Measurements from ENCODE around the gene CASZ1.

CASZ1 gene

GRCh38 chr1:10824821-10825540 is 28.5 kb upstream of the CASZ1 start:
- ChIA-PET POLR2A (no interaction called here), CTCF (interaction anchor here (1.0 to 1.6 kb wide), 3 partner anchors 23 to 330 kb away, joined by 3 to 4 read pairs (median 3); no protein-coding TSS in a partner anchor)
- no peak for DNase-seq (ENCODE audit: low read depth, low spot score)

DNA sequence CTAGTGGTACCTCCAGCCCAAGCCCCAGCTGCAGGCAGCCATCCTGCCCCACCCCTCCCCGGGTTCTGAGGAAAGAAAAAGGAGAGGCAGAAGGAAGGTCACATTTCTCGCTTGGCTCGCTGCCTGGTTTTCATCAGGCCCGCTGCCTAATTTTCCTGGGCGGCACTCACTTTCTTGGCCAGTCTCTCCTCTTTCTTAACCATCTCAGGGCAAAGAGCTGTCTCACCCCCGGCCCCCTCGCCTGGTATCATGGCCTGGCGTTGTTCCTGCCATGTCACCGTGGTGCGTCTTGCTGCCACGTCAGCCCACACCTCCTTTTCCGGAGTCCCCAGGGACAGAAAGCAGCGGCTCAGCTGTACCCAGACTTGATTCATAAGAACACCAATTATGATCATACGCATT is 26.6 kb upstream of the CASZ1 start:
- CTCF ChIA-PET, result no interaction called here
- POLR2A ChIA-PET, result no interaction called here
- H3K4me3 ChIP-seq (ENCODE audit: low read depth, low read length), result no peak overlapping the region
- TF ChIP-seq CTCF (IDR thresholded peaks at IDR 0.05; ENCODE audit: insufficient read depth, low read length, missing control alignments), result no peak
- DNase-seq (ENCODE audit: low read depth, low spot score), result no peak

More at GRCh38 chr1:10824821-10825540, 28.5 kb upstream of the CASZ1 start:
- no peak overlapping the region for H3K4me3 ChIP-seq (ENCODE audit: low read depth, low read length)
- TF ChIP-seq CTCF (IDR thresholded peaks at IDR 0.05; ENCODE audit: insufficient read depth, low read length, missing control alignments), result no peak

- TF ChIP-seq CTCF (IDR thresholded peaks at IDR 0.05; ENCODE audit: insufficient read depth, low read length, missing control alignments), result no peak
- POLR2A ChIA-PET, result no interaction called here
- DNase-seq (ENCODE audit: low read depth, low spot score), result no peak
- no peak overlapping the region for H3K4me3 ChIP-seq (ENCODE audit: low read depth, low read length)
- CTCF ChIA-PET, result interaction anchor here (1.2 kb wide), 1 partner anchor 11 kb away, joined by 3 read pairs; no protein-coding TSS in a partner anchor
Measured at GRCh38 chr1:10821388-10821787, 24.9 kb upstream of the CASZ1 start.

DNA sequence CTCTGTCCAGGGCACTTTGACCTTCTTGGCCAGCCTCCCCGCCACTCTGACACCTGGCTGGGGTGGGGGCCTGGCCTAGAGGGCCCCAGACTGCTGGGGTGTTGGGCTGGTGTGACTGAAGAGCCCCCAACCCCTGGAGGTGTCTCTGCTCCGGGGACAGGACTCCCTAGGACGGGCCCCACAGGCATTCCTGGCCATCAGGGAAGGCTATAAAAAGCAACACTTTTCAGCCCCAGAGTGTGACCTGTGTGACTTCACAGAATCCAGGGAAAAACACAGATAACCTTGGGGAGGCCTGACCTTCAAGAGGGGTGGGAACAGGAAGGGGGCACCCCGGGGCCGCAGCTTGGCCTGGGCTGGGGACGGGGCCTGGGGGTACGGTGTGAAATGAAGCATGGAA is 24.0 kb upstream of the CASZ1 start:
- no peak for DNase-seq (ENCODE audit: low read depth, low spot score)
- TF ChIP-seq CTCF (IDR thresholded peaks at IDR 0.05; ENCODE audit: insufficient read depth, low read length, missing control alignments), result no peak
- ChIA-PET POLR2A (no interaction called here), CTCF (interaction anchor here (1.2 kb wide), 1 partner anchor 10 kb away, joined by 3 read pairs; no protein-coding TSS in a partner anchor)
- H3K4me3 ChIP-seq (ENCODE audit: low read depth, low read length), result no peak overlapping the region

- no peak for TF ChIP-seq CTCF (IDR thresholded peaks at IDR 0.05; ENCODE audit: insufficient read depth, low read length, missing control alignments)
- DNase-seq (ENCODE audit: low read depth, low spot score), result no peak
- ChIA-PET POLR2A (no interaction called here), CTCF (no interaction called here)
- no peak overlapping the region for H3K4me3 ChIP-seq (ENCODE audit: low read depth, low read length)
Measured at GRCh38 chr1:10819198-10819901, 22.9 kb upstream of the CASZ1 start.

Data from AG04449 (cell line).